ENCODE data around the gene ZNF836. TPM values are rescaled to one million over a fixed set of nuclear protein-coding genes. Genes with fewer than 3 reads are reported as not detected.

ZNF836 gene
- total RNA-seq, 1 experiment from 2014 or later, result 14.3 TPM

DNA sequence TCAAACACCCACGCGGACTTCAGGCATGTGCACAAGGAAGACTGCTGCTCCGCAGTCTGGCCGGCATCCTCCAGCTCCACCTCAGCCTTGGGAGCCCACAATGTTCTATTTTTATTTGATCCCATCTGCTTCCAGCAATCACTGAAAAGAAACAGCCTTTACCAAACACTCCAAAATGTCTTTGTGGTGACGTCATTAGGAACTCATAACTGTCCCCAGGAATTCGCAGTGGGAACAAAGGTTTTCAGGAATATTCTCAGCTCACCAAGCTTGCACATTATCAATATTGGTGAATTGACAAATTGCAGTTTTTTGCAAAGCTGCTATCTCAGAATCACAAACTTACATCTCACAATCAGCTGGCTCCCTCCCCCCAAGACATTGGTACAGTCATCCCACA lies 60.6 kb downstream of the ZNF836 start:
- Histone ChIP-seq H4K20me1 (ENCODE audit: insufficient read depth) (no peaks in the 10 kb centered on the region), H3K4me1 (replicated peaks; ENCODE audit: insufficient read depth) (no peaks in the 10 kb centered on the region), H3K36me3 (ENCODE audit: low read depth) (peaks cover 11% of the 10 kb centered on the region), H3K27ac (no peak overlapping the region), H2AFZ (no peak overlapping the region), H3K9me2 (ENCODE audit: insufficient read depth) (no peaks in the 10 kb centered on the region), H3K79me2 (ENCODE audit: low read depth) (no peaks in the 10 kb centered on the region), H3K4me3 (no peak overlapping the region), H3K27me3 (ENCODE audit: insufficient read depth, low read depth) (no peaks in the 10 kb centered on the region), H3F3A (ENCODE audit: insufficient read depth, low read depth) (peaks cover 13% of the 10 kb centered on the region; the same call in 1 of the 2 replicates), H3K4me2 (no peak overlapping the region), H3K9me3 (ENCODE audit: insufficient read depth, low read depth) (peaks cover 60% of the 10 kb centered on the region)
- TF ChIP-seq EZH2 (IDR thresholded peaks at IDR 0.05; ENCODE audit: low read depth), result no peak
- TF ChIP-seq, protein P1, sequence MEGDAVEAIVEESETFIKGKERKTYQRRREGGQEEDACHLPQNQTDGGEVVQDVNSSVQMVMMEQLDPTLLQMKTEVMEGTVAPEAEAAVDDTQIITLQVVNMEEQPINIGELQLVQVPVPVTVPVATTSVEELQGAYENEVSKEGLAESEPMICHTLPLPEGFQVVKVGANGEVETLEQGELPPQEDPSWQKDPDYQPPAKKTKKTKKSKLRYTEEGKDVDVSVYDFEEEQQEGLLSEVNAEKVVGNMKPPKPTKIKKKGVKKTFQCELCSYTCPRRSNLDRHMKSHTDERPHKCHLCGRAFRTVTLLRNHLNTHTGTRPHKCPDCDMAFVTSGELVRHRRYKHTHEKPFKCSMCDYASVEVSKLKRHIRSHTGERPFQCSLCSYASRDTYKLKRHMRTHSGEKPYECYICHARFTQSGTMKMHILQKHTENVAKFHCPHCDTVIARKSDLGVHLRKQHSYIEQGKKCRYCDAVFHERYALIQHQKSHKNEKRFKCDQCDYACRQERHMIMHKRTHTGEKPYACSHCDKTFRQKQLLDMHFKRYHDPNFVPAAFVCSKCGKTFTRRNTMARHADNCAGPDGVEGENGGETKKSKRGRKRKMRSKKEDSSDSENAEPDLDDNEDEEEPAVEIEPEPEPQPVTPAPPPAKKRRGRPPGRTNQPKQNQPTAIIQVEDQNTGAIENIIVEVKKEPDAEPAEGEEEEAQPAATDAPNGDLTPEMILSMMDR (conservative IDR thresholded peaks at IDR 0.05), result no peak
- ChIA-PET CTCF (no interaction called here), POLR2A (ENCODE audit: unreplicated experiment) (no interaction called here)
- DNase-seq, result no peak
- intact Hi-C loops (cut with micrococcal nuclease; ENCODE audit: unreplicated experiment), result no loop called here
- BruUV-seq (replicated peaks), result TSS peak; percentile 17

Other genes with a start within 250 kb of the ZNF836 start
- 4.8 and 5.6 TPM in 2 replicates for gene ZNF613, start 244.1 kb downstream of the ZNF836 start, total RNA-seq (2021)
- gene ZNF350, start 184.8 kb downstream of the ZNF836 start, total RNA-seq (2021), result 12.0 and 12.4 TPM in 2 replicates
- gene ZNF615, start 163.4 kb downstream of the ZNF836 start, total RNA-seq (2021), result 5.3 and 8.5 TPM in 2 replicates
- gene ZNF614, start 143.2 kb downstream of the ZNF836 start, total RNA-seq (2021), result 8.6 and 9.9 TPM in 2 replicates
- 8.1 and 9.9 TPM in 2 replicates for gene ZNF432, start 122.8 kb downstream of the ZNF836 start, total RNA-seq (2021)
- 20.4 and 24.9 TPM in 2 replicates for gene ZNF841, start 75.9 kb downstream of the ZNF836 start, total RNA-seq (2021)
- gene ZNF616, start 31.7 kb downstream of the ZNF836 start, total RNA-seq (2021), result 9.9 and 12.6 TPM in 2 replicates
- 316 and 324 TPM in 2 replicates for gene PPP2R1A, start 18.4 kb upstream of the ZNF836 start, total RNA-seq (2021)
- 18.3 and 18.8 TPM in 2 replicates for gene ZNF766, start 98.0 kb upstream of the ZNF836 start, total RNA-seq (2021)
- gene ZNF480, start 125.5 kb upstream of the ZNF836 start, total RNA-seq (2021), result 8.7 and 10.2 TPM in 2 replicates
- gene ZNF610, start 164.6 kb upstream of the ZNF836 start, total RNA-seq (2021), result 1.8 and 2.6 TPM in 2 replicates
- gene ZNF880, start 198.3 kb upstream of the ZNF836 start, total RNA-seq (2021), result 20.8 and 27.3 TPM in 2 replicates
- 24.0 and 32.6 TPM in 2 replicates for gene ZNF528, start 226.2 kb upstream of the ZNF836 start, total RNA-seq (2021)

Measured in PC-9 (cell line).